Mesenchymal stem cell (in vitro differentiated cells and primary cell): ENCODE results near the gene SPTSSA.

Source experiments
- DNase-seq: peaks from one replicate; pipeline ENCODE4 v3.0.0-alpha.2; 2013
- H2AFZ ChIP-seq: one replicate; pipeline ENCODE4 v1.6.1; 2013; ENCODE audit warnings: low read depth, mild to moderate bottlenecking, control low read depth, inconsistent platforms, low read length, moderate library complexity
- H2AK5ac ChIP-seq: 2 replicates; pipeline ENCODE4 v1.6.1; 2013; ENCODE audit warnings: low read length, moderate library complexity, mild to moderate bottlenecking, inconsistent platforms; ENCODE audit not compliant: severe bottlenecking
- H2BK120ac ChIP-seq: one replicate; pipeline ENCODE4 v1.6.1; 2013; ENCODE audit warnings: low read depth, mild to moderate bottlenecking, inconsistent platforms, low read length, moderate library complexity
- H2BK12ac ChIP-seq, 2 experiments: one replicate each; pipeline ENCODE4 v1.6.1; 2013; ENCODE audit warnings: inconsistent platforms in 2 of 2, low read length in 2 of 2, mild to moderate bottlenecking in 2 of 2, moderate library complexity in 2 of 2, control low read depth in 1 of 2
- H2BK15ac ChIP-seq: one replicate; pipeline ENCODE4 v1.6.1; 2013; ENCODE audit warnings: mild to moderate bottlenecking, low read depth, inconsistent platforms; ENCODE audit not compliant: poor library complexity, severe bottlenecking
- H2BK5ac ChIP-seq: 2 replicates; pipeline ENCODE4 v1.6.1; 2013; ENCODE audit warnings: low read depth, mild to moderate bottlenecking, low read length, control low read depth, inconsistent platforms; ENCODE audit not compliant: poor library complexity, severe bottlenecking
- H3K14ac ChIP-seq, 2 experiments: one replicate each; pipeline ENCODE4 v1.6.1; 2013; ENCODE audit warnings: inconsistent platforms in 2 of 2, low read length in 2 of 2, control low read depth in 1 of 2, mild to moderate bottlenecking in 1 of 2, moderate library complexity in 1 of 2
- H3K18ac ChIP-seq, 2 experiments: one replicate each; pipeline ENCODE4 v1.6.1; 2013; ENCODE audit warnings: inconsistent platforms in 2 of 2, low read length in 2 of 2, control low read depth in 1 of 2, low read depth in 1 of 2, mild to moderate bottlenecking in 1 of 2
- H3K23ac ChIP-seq, 2 experiments: one replicate each; pipeline ENCODE4 v1.6.1; 2013; ENCODE audit warnings: inconsistent platforms in 2 of 2, low read length in 2 of 2, mild to moderate bottlenecking in 2 of 2, moderate library complexity in 2 of 2, control low read depth in 1 of 2
- H3K27ac ChIP-seq: 2 replicates; pipeline ENCODE4 v1.5.1; 2013; ENCODE audit warnings: mild to moderate bottlenecking, moderate library complexity, low read length, control low read depth, inconsistent platforms; ENCODE audit not compliant: poor library complexity, severe bottlenecking
- H3K27me3 ChIP-seq, 2 experiments: 2 replicates each; pipeline versions ENCODE4 v1.6.1 to v1.7.0; 2013; ENCODE audit warnings: low read length in 2 of 2, mild to moderate bottlenecking in 2 of 2, moderate library complexity in 2 of 2, control low read depth in 1 of 2, inconsistent platforms in 1 of 2; ENCODE audit not compliant: control insufficient read depth in 1 of 2, insufficient read depth in 1 of 2
- H3K36me3 ChIP-seq, 2 experiments: 2 replicates each; pipeline versions ENCODE4 v1.6.1 to v1.7.0; 2013; ENCODE audit warnings: low read length in 2 of 2, control low read depth in 1 of 2, inconsistent platforms in 1 of 2, low read depth in 1 of 2, mild to moderate bottlenecking in 1 of 2; ENCODE audit not compliant: insufficient read depth in 2 of 2, control insufficient read depth in 1 of 2
- H3K4ac ChIP-seq, 2 experiments: one replicate each; pipeline ENCODE4 v1.6.1; 2013; ENCODE audit warnings: inconsistent platforms in 2 of 2, low read length in 2 of 2, mild to moderate bottlenecking in 2 of 2, moderate library complexity in 2 of 2, control low read depth in 1 of 2, low read depth in 1 of 2
- H3K4me1 ChIP-seq: 2 replicates; pipeline ENCODE4 v1.6.1; 2013; ENCODE audit warnings: low read depth, low read length, control low read depth; ENCODE audit not compliant: control insufficient read depth, insufficient read depth
- H3K4me2 ChIP-seq: 2 replicates; pipeline ENCODE4 v1.6.1; 2013; ENCODE audit warnings: low read length, mild to moderate bottlenecking, inconsistent platforms; ENCODE audit not compliant: poor library complexity, severe bottlenecking
- H3K4me3 ChIP-seq, 2 experiments: 2 replicates each; pipeline versions ENCODE4 v1.5.1 to v1.7.0; 2013; ENCODE audit warnings: low read length in 2 of 2, mild to moderate bottlenecking in 2 of 2, control low read depth in 1 of 2, low read depth in 1 of 2; ENCODE audit not compliant: insufficient read depth in 1 of 2
- H3K79me1 ChIP-seq: replicated peaks from 2 replicates; pipeline ENCODE4 v1.6.1; 2013; ENCODE audit warnings: mild to moderate bottlenecking, control low read depth, low read length, inconsistent platforms; ENCODE audit not compliant: poor library complexity, severe bottlenecking
- H3K9ac ChIP-seq: 2 replicates; pipeline ENCODE4 v1.7.0; 2013; ENCODE audit warnings: mild to moderate bottlenecking, low read length, moderate library complexity
- H3K9me3 ChIP-seq: 2 replicates; pipeline ENCODE4 v1.7.0; 2013; ENCODE audit warnings: mild to moderate bottlenecking, low read length; ENCODE audit not compliant: control insufficient read depth
- H4K8ac ChIP-seq: one replicate; pipeline ENCODE4 v1.6.1; 2013; ENCODE audit warnings: inconsistent platforms, mild to moderate bottlenecking, low read length, moderate library complexity
- H4K91ac ChIP-seq: one replicate; pipeline ENCODE4 v1.6.1; 2013; ENCODE audit warnings: mild to moderate bottlenecking, low read length, inconsistent platforms
- WGBS: methylation state at CpG from one replicate; pipeline ENCODE4 v1.1.7; 2013; ENCODE audit warnings: mixed read lengths; 5-methylcytosine and 5-hydroxymethylcytosine counted together

Gene SPTSSA

DNA sequence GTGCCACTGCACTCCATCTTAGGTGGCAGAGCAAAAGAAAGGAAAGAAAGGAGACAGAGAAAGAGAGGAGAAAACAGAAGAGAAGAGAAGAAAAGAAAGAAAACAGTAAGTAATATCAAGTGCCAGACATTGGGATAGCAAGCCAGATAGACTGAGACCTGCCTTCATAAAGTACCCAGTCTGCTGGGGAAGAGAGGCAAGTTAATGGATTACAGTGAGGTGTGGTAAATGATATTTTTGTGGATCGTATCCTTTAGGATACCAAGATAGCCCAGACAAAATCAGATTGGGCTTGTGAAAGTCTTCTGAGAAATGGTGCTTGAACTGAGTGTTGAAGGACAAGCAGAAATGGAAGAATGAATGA lies 1.5 kb upstream of the SPTSSA start:
- H3K27ac ChIP-seq, result no peak overlapping the region
- no peak overlapping the region for H2AK5ac ChIP-seq
- no peak overlapping the region for H2BK12ac ChIP-seq
- H4K8ac ChIP-seq, result no peak overlapping the region
- no peak overlapping the region for H4K91ac ChIP-seq
- no peak overlapping the region for H2AFZ ChIP-seq
- no peak overlapping the region for H2BK120ac ChIP-seq
- no peak overlapping the region for H2BK15ac ChIP-seq
- no peak overlapping the region for H3K18ac ChIP-seq
- no peak overlapping the region for H3K4ac ChIP-seq
- H3K4me3 ChIP-seq, result no peak overlapping the region
- H3K14ac ChIP-seq, result no peak overlapping the region
- DNase-seq, result no peak
- peaks cover 6% of the 10 kb centered on the region for H3K4me1 ChIP-seq
- no peak overlapping the region for H3K9ac ChIP-seq
- H3K9me3 ChIP-seq, result no peaks in the 10 kb centered on the region
- H2BK5ac ChIP-seq, result no peak overlapping the region
- 98% methylated on average over 1 of the region's 1 CpG for WGBS
- no peaks in the 10 kb centered on the region for H3K27me3 ChIP-seq
- no peaks in the 10 kb centered on the region for H3K36me3 ChIP-seq
- H3K23ac ChIP-seq, result no peak overlapping the region
- no peak overlapping the region for H3K4me2 ChIP-seq
- H3K79me1 ChIP-seq, result no peaks in the 10 kb centered on the region

DNA sequence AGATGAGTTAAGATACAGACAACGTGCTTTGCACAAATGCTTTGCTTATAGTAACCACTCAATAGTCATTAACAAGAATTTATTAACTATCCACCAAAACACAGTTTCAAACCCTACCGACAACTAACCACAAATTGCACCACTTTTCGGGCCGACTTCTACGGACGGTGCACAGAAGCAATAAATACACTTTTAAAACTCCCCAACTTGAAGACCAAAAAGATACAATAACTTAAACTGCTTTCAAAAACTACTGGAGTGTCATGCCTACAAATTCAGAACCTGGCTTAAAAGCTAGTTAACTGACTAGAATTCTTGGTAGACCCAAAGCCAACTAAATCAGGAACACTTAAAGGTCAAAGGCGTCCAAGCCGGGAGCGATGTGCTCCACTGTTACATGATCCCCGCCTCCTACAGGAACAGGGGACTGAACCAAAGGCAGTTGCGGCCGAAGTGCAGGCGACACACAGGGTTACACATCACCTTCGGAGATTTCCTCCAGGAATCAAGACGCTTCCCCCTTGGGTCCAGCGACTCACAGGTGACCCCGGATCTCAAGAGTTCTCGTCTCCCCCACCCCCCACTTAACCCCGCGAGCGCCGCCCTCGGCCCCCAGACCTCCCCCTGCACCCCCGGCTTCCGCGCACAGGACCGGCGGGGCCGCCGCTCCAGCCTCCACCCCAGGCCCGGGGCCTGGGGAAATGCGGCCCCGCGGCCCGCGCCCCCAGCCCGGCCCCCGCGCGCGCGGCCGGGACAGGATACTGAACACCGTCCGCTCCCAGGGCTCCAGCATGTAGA lies 507 bp downstream of the SPTSSA start:
- Histone ChIP-seq H3K4ac (peak overlapping the region in 1 of 2 experiments; percentile 69), H3K9ac (peak overlapping the region; percentile 95), H2BK5ac (no peak overlapping the region), H2BK12ac (peak overlapping the region in 1 of 2 experiments; percentile 31), H3K9me3 (no peaks in the 10 kb centered on the region), H3K14ac (peak overlapping the region in 1 of 2 experiments; percentile 93), H4K91ac (no peak overlapping the region), H4K8ac (no peak overlapping the region), H2BK15ac (peak overlapping the region; percentile 75), H3K36me3 (peaks cover 0 to 3% of the 10 kb centered on the region in 2 experiments), H3K4me1 (peaks cover 7% of the 10 kb centered on the region), H2AFZ (peak overlapping the region; percentile 89), H3K18ac (peak overlapping the region in 1 of 2 experiments; percentile 38), H2AK5ac (no peak overlapping the region), H3K4me3 (peak overlapping the region; percentile 93 to 98), H2BK120ac (no peak overlapping the region), H3K4me2 (peak overlapping the region; percentile 57), H3K23ac (no peak overlapping the region), H3K27me3 (no peaks in the 10 kb centered on the region), H3K27ac (peak overlapping the region; percentile 58), H3K79me1 (no peaks in the 10 kb centered on the region)
- peak; percentile 73 for DNase-seq
- WGBS, result under 1% methylated on average over 23 of the region's 45 CpGs

DNA sequence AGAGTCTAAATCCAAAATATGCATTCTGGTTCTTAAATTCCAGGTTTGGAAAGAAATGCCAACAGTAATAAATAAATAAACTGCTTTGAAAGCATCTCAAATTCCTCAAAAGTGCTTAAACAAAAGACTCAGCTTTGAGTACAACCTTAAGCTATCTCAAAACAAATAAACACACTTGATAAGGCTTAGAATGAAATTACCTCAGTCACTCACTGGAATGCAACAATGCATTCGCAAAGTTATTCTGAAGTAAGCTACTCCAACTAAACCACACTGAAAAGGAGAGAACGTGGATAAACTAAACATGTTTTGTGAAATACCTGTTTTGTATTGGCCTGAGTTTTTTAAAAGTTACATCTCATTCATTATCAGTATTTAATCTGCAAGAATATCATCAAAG lies 1.2 kb downstream of the SPTSSA start:
- H3K18ac ChIP-seq, result no peak overlapping the region
- no peak overlapping the region for H4K91ac ChIP-seq
- no peak overlapping the region for H2BK15ac ChIP-seq
- no peak overlapping the region for H3K14ac ChIP-seq
- WGBS, result no CpG with 5 or more reads among the region's 2 CpGs
- H2BK5ac ChIP-seq, result no peak overlapping the region
- H3K4ac ChIP-seq, result no peak overlapping the region
- H4K8ac ChIP-seq, result no peak overlapping the region
- H2BK120ac ChIP-seq, result no peak overlapping the region
- H2AFZ ChIP-seq, result no peak overlapping the region
- peaks cover 5 to 6% of the 10 kb centered on the region in 2 experiments for H3K36me3 ChIP-seq
- H3K23ac ChIP-seq, result no peak overlapping the region
- no peak overlapping the region for H2BK12ac ChIP-seq
- peak overlapping the region; percentile 43 for H3K27ac ChIP-seq
- peak overlapping the region in 1 of 2 experiments; percentile 98 for H3K4me3 ChIP-seq
- peaks cover 7% of the 10 kb centered on the region for H3K4me1 ChIP-seq
- peak overlapping the region; percentile 95 for H3K9ac ChIP-seq
- no peak overlapping the region for H2AK5ac ChIP-seq
- no peaks in the 10 kb centered on the region for H3K27me3 ChIP-seq
- peak; percentile 46 for DNase-seq
- peak overlapping the region; percentile 57 for H3K4me2 ChIP-seq
- no peaks in the 10 kb centered on the region for H3K9me3 ChIP-seq
- no peaks in the 10 kb centered on the region for H3K79me1 ChIP-seq

DNA sequence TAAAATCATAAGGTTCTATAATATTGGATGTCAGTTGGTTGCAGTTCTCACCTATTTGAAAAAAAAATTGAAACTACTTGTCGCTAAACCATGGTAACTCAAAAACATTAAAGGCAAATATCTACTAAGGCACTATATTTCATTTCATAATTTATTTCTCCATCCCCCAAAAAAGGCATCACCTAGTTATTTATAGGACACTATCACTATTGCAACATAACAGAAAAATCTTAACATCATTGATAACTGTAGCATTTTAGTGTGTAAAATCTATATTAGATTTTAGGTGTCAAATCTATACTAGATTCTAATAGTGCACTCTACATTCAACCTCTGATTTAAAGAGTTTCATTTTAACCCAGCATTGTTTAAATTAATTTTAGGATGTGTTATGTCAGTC lies 1.7 kb downstream of the SPTSSA start:
- H2AK5ac ChIP-seq, result no peak overlapping the region
- H2BK5ac ChIP-seq, result no peak overlapping the region
- H2BK12ac ChIP-seq, result no peak overlapping the region
- 100% methylated on average over 1 of the region's 1 CpG for WGBS
- no peaks in the 10 kb centered on the region for H3K27me3 ChIP-seq
- H3K36me3 ChIP-seq, result peaks cover 10% of the 10 kb centered on the region in 2 experiments
- no peak overlapping the region for H3K23ac ChIP-seq
- H3K4me2 ChIP-seq, result no peak overlapping the region
- H3K14ac ChIP-seq, result no peak overlapping the region
- DNase-seq, result no peak
- H2AFZ ChIP-seq, result no peak overlapping the region
- no peak overlapping the region for H4K91ac ChIP-seq
- H3K27ac ChIP-seq, result no peak overlapping the region
- no peaks in the 10 kb centered on the region for H3K79me1 ChIP-seq
- H4K8ac ChIP-seq, result no peak overlapping the region
- no peak overlapping the region for H2BK15ac ChIP-seq
- H3K18ac ChIP-seq, result no peak overlapping the region
- no peak overlapping the region for H3K4ac ChIP-seq
- H2BK120ac ChIP-seq, result no peak overlapping the region
- no peaks in the 10 kb centered on the region for H3K9me3 ChIP-seq
- peak overlapping the region; percentile 95 for H3K9ac ChIP-seq
- peak overlapping the region in 1 of 2 experiments; percentile 98 for H3K4me3 ChIP-seq
- peaks cover 7% of the 10 kb centered on the region for H3K4me1 ChIP-seq
